Pancreas (tissue), 10 donors: ENCODE data around the gene DOK7. TPM values are rescaled to one million over a fixed set of nuclear protein-coding genes. Genes with fewer than 3 reads are reported as not detected.
A peak's percentile ranks its signal among the peaks of the same experiment; 100 is the strongest.

Source experiments
- ATAC-seq, 4 donors: fragments of 200-7000 bp; cut with Tn5 transposase; one replicate each; pipeline versions ENCODE4 v1.8.0 to v1.9.1; 2020; ENCODE audit warnings: mild to moderate bottlenecking in 4 of 4, moderate library complexity in 4 of 4
- DNase-seq, 6 donors: peaks; one replicate each; pipeline ENCODE4 v3.0.0-alpha.2; 2020
- FAIRE-seq: peaks from 2 replicates; lab custom pipeline; 2012; peaks lifted over from hg19 to GRCh38; lab: Jason Lieb, UNC
- H3K27ac ChIP-seq, 4 donors: fragments of 200-600 bp; sonication (generic); 1 replicate in 3 of 4; 2 replicates in 1 of 4; pipeline versions ENCODE4 v1.5.0 to v1.8.0; 2020
- H3K27me3 ChIP-seq, 4 donors: fragments of 200-600 bp; one replicate each; pipeline ENCODE4 v1.8.0; 2021
- H3K36me3 ChIP-seq, 3 donors: fragments of 200-600 bp; sonication (generic) in 1 of 3; one replicate each; pipeline versions ENCODE4 v1.5.0 to v1.8.0; 2020 to 2021
- H3K4me1 ChIP-seq, 3 donors: fragments of 200-600 bp; one replicate each; pipeline ENCODE4 v1.8.0; 2021
- H3K4me3 ChIP-seq, 4 donors: fragments of 200-600 bp; sonication (generic) in 2 of 4; one replicate each; pipeline versions ENCODE4 v1.5.0 to v1.8.0; 2020 to 2021
- H3K9me3 ChIP-seq, 4 donors: fragments of 200-600 bp; one replicate each; pipeline ENCODE4 v1.8.0; 2021
- WGBS, 2 donors: extraction: QIAGEN DNeasy Blood & Tissue Kit; methylation state at CpG; one replicate each; pipeline ENCODE4 v1.1.7; 2013; 5-methylcytosine and 5-hydroxymethylcytosine counted together
- intact Hi-C, 3 donors: fragments of 100-400 bp; cut with DNase I; formaldehyde crosslinking; loops; one replicate each; pipeline versions ENCODE4 v1.11.1 to v1.14.2; 2022
- polyA plus RNA-seq, 2 donors: library from polyadenylated mRNA; stranded (reverse); fragments of 200-250 nt; gene quantifications; one replicate each; pipeline ENCODE4 v1.2.3, GENCODE V29; 2013
- total RNA-seq, 6 donors: library from RNA; stranded (reverse); fragmentation: NEBNext Ultra II Directional in 4 of 6; extraction: Animal tissue kit (Norgen Biotek cat#: 25700) in 4 of 6; gene quantifications; one replicate each; pipeline versions ENCODE4 v1.2.1 to v1.2.4, GENCODE V29; 2021 to 2023
- TF ChIP-seq, protein P1 (sequence below), 4 donors: fragments of 200-600 bp; sonication (generic) in 3 of 4; IDR thresholded peaks; one replicate each; pipeline versions ENCODE4 v1.5.0 to v1.8.0; 2021; ENCODE audit warnings: antibody characterized with exemption in 4 of 4
- donor health status: healthy with polysubstance abuse.
- donor health status: DM: no; HTN: no; CAD: no; lungs with moderate emphysema.
- donor health status: DM: no; HTN: no; CAD: no.
- donor health status: control.
- donor health status: control.
- donor health status: Bipolar disorder and iron deficiency.
- donor health status: DM: yes; HTN: yes; CAD: no.
- donor health status: DM: no; HTN: no; CAD: no.
- donor health status: DM: no; HTN: no; CAD: no.
- donor health status: DM: yes; HTN: yes; CAD: no.

Gene DOK7
- total and polyA plus RNA-seq, 8 donors = 2.5 to 8.0 (median 4.2) TPM

DNA sequence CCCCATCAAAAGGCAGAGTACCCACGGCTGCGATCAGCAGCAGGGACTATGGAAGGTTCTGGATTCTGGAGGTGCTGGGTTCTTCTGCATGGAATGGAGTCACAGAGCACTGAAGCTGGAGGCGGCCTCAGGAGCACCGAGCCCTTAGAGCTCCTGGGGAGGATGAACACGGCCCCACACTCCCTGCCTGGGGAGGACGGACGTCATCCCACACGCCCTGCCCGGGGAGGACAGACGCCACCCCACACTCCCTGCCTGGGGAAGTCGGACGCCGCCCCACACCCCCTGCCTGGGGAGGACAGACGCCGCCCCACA is 59.2 kb downstream of the DOK7 start:
- Histone ChIP-seq H3K27me3 (no peaks in the 10 kb centered on the region), H3K4me1 (no peaks in the 10 kb centered on the region), H3K27ac (no peak overlapping the region), H3K36me3 (peaks cover 12 to 66% (median 45%) of the 10 kb centered on the region in 3 donors), H3K9me3 (no peaks in the 10 kb centered on the region), H3K4me3 (no peak overlapping the region)
- FAIRE-seq = no peak
- intact Hi-C loops = no loop called here
- TF ChIP-seq, protein P1, sequence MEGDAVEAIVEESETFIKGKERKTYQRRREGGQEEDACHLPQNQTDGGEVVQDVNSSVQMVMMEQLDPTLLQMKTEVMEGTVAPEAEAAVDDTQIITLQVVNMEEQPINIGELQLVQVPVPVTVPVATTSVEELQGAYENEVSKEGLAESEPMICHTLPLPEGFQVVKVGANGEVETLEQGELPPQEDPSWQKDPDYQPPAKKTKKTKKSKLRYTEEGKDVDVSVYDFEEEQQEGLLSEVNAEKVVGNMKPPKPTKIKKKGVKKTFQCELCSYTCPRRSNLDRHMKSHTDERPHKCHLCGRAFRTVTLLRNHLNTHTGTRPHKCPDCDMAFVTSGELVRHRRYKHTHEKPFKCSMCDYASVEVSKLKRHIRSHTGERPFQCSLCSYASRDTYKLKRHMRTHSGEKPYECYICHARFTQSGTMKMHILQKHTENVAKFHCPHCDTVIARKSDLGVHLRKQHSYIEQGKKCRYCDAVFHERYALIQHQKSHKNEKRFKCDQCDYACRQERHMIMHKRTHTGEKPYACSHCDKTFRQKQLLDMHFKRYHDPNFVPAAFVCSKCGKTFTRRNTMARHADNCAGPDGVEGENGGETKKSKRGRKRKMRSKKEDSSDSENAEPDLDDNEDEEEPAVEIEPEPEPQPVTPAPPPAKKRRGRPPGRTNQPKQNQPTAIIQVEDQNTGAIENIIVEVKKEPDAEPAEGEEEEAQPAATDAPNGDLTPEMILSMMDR (IDR thresholded peaks at IDR 0.05) = no peak
- WGBS, 2 donors = 85 to 94% methylated on average over 11 to 15 of the region's 15 CpGs
- ATAC-seq = no peak
- DNase-seq = peak in 2 of 6 donors; percentile 11 to 42

DNA sequence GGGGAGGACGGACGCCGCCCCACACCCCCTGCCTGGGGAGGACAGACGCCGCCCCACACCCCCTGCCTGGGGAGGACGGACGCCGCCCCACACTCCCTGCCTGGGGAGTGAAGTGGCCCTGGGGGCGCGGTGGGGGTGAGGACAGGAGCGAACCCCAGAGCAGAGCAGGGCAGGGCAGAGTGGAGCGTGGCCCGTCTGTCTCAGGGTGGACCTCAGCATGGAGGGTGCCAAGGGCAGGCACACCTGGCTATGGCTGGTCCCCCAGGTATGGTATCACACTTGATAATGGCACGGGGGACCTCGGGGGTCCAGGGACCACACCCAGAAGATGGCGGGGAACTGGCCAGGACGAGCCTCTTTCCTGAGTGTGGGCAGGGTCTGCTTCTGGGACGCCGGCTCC is 59.5 kb downstream of the DOK7 start:
- intact Hi-C loops = no loop called here
- FAIRE-seq (no peak), DNase-seq (peak in 4 of 6 donors; percentile 12 to 57 (median 24)), ATAC-seq (no peak)
- H3K27me3 ChIP-seq = no peaks in the 10 kb centered on the region
- no peaks in the 10 kb centered on the region for H3K4me1 ChIP-seq
- peaks cover 9 to 62% (median 42%) of the 10 kb centered on the region in 3 donors for H3K36me3 ChIP-seq
- no peak overlapping the region for H3K27ac ChIP-seq
- H3K9me3 ChIP-seq = no peaks in the 10 kb centered on the region
- TF ChIP-seq, protein P1 (IDR thresholded peaks at IDR 0.05) = no peak
- H3K4me3 ChIP-seq = no peak overlapping the region
- 94 to 97% methylated on average over 16 to 18 of the region's 19 CpGs for WGBS, 2 donors

DNA sequence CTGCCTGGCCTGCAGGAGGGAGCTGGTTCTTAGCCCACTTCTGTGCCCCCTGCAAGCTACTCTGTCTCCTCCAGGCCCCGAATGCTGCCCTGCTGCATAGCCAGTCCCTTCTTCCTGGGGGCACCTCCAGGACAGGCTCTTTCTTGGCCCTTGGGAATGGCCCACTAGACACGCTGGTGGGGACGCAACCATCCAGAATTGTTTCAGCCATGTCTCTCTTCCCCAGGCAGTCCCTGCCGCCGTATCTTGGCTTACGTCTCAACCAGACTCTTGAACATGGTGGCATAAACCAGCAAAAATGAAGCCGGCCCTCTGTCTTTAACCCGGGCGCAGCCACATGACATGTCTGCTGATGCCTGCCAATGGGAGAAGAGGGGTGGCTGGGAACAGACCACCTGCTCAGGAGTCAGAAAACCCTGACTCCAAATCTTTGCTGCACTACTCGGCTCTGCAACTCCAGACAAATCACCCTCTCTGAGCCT is 60.1 kb downstream of the DOK7 start:
- intact Hi-C loops = no loop called here
- FAIRE-seq (no peak), ATAC-seq (no peak), DNase-seq (peak in 3 of 6 donors; percentile 11 to 49 (median 40))
- H3K27me3 ChIP-seq = no peaks in the 10 kb centered on the region
- WGBS, 2 donors = 87 to 93% methylated on average over 10 of the region's 10 CpGs
- TF ChIP-seq, protein P1 (IDR thresholded peaks at IDR 0.05) = no peak
- H3K27ac ChIP-seq = no peak overlapping the region
- no peaks in the 10 kb centered on the region for H3K4me1 ChIP-seq
- H3K36me3 ChIP-seq = peaks cover 7 to 57% (median 36%) of the 10 kb centered on the region in 3 donors
- H3K9me3 ChIP-seq = no peaks in the 10 kb centered on the region
- H3K4me3 ChIP-seq = no peak overlapping the region

DNA sequence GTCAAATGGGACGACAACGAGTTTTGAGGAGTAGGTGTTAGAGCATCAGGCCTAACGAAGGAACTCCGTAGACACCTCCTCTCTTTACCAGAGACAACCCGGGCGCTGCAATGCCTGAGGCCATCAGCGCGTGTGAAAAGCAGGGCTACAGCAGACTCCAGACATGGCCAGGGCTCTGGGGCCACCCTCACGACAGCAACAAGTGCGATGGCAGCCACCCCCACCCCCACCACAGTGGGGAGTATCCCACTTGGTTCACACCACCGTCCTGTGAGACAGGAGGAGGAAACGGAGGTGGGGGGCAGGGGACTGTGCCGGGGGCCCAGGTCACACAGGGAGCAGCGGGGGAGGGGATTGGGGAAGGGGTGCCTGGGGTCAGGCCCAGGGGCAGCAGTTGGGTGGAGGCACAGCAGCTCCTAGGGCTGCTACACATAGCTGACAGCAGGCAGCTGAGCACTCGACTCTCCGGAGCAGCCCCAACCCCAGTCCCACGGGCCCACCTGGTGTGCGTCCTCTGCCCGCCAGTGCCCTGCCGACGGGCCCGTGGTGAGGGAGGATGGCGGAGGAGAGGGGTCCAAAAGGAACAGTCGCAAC is 60.6 kb downstream of the DOK7 start:
- peak in 5 of 6 donors; percentile 6 to 64 (median 33) for DNase-seq
- no peak for ATAC-seq
- peaks cover 5 to 54% (median 33%) of the 10 kb centered on the region in 3 donors for H3K36me3 ChIP-seq
- H3K4me3 ChIP-seq = no peak overlapping the region
- H3K27me3 ChIP-seq = no peaks in the 10 kb centered on the region
- no peak for FAIRE-seq
- 89 to 91% methylated on average over 23 to 24 of the region's 24 CpGs for WGBS, 2 donors
- H3K9me3 ChIP-seq = no peaks in the 10 kb centered on the region
- TF ChIP-seq, protein P1 (IDR thresholded peaks at IDR 0.05) = no peak
- H3K4me1 ChIP-seq = no peaks in the 10 kb centered on the region
- intact Hi-C loops = no loop called here
- H3K27ac ChIP-seq = no peak overlapping the region

DNA sequence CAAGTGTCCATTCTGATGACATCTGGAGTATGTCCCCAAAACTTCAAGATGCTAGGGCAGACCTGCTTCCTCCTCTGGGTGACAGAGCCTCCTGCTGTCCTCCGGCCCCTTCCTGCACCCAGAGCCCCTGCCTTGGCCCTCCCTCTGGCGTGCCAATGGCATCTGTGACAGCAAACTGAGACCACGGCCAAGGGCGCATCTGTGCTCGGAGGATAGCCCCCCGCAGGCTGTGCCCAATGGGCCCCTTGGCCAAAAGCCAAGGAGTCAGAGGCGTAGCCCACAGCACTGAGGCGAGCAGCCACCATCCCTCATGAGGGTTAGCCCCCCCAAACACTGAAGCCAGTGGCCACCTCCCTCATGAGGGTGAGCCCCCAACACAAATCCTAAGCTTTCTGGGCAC is 61.2 kb downstream of the DOK7 start:
- ATAC-seq (no peak), FAIRE-seq (no peak), DNase-seq (peak in 4 of 6 donors; percentile 6 to 67 (median 26))
- no peaks in the 10 kb centered on the region for H3K4me1 ChIP-seq
- intact Hi-C loops = no loop called here
- no peaks in the 10 kb centered on the region for H3K9me3 ChIP-seq
- no peak overlapping the region for H3K27ac ChIP-seq
- H3K36me3 ChIP-seq = peaks cover 5 to 50% (median 29%) of the 10 kb centered on the region in 3 donors
- 91 to 94% methylated on average over 8 of the region's 8 CpGs for WGBS, 2 donors
- TF ChIP-seq, protein P1 (IDR thresholded peaks at IDR 0.05) = no peak
- no peak overlapping the region for H3K4me3 ChIP-seq
- no peaks in the 10 kb centered on the region for H3K27me3 ChIP-seq
